ENCODE results near the gene EPB41L5. TPM values are rescaled to one million over a fixed set of nuclear protein-coding genes. Genes with fewer than 3 reads are reported as not detected.
"Not testable (repeated sequence)": the region's sequence is repeated elsewhere in the genome, so short reads cannot be mapped to it uniquely, and the experiment has no call there.

Gene EPB41L5
- total RNA-seq, 4 donors from 2014 or later, result 11.4 to 42.9 (median 14.5) TPM

DNA sequence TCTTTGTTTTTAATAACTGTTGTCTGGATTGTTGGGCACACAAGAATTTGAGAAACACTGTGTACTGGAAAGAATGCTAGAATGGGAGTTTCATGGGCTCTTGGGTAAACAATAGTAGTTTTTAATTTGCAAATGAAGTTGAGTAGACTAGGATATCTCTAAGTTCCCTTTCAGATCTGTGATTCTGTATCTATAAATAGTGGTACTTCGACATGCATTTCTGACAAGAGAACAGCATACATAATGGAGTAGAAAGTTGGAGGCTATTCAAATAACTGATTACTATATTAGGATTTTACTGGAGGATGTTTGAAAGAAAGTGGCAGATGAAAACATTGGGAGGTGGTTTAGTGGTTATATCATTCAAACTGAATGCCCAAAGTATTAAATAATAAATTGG, 29.5 kb downstream of the EPB41L5 start:
- DNase-seq (ENCODE audit: low spot score in 2 of 2), result no peak
- TF ChIP-seq, protein P1, sequence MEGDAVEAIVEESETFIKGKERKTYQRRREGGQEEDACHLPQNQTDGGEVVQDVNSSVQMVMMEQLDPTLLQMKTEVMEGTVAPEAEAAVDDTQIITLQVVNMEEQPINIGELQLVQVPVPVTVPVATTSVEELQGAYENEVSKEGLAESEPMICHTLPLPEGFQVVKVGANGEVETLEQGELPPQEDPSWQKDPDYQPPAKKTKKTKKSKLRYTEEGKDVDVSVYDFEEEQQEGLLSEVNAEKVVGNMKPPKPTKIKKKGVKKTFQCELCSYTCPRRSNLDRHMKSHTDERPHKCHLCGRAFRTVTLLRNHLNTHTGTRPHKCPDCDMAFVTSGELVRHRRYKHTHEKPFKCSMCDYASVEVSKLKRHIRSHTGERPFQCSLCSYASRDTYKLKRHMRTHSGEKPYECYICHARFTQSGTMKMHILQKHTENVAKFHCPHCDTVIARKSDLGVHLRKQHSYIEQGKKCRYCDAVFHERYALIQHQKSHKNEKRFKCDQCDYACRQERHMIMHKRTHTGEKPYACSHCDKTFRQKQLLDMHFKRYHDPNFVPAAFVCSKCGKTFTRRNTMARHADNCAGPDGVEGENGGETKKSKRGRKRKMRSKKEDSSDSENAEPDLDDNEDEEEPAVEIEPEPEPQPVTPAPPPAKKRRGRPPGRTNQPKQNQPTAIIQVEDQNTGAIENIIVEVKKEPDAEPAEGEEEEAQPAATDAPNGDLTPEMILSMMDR (IDR thresholded peaks at IDR 0.05), result no peak
- TF ChIP-seq POLR2A (IDR thresholded peaks at IDR 0.05) (no peak), EP300 (IDR thresholded peaks at IDR 0.05) (no peak)
- peaks cover 0 to 11% (median 0%) of the 10 kb centered on the region in 4 donors for H3K9me3 ChIP-seq
- 25 to 31% methylated on average over 1 of the region's 1 CpG for WGBS, 2 donors
- H3K4me1 ChIP-seq, result peaks cover 0 to 5% (median 0%) of the 10 kb centered on the region in 4 donors
- no peak overlapping the region for H3K4me3 ChIP-seq
- no peak overlapping the region for H3K27ac ChIP-seq
- H3K27me3 ChIP-seq, result no peaks in the 10 kb centered on the region
- peaks cover 0 to 35% (median 0%) of the 10 kb centered on the region in 3 donors for H3K36me3 ChIP-seq

DNA sequence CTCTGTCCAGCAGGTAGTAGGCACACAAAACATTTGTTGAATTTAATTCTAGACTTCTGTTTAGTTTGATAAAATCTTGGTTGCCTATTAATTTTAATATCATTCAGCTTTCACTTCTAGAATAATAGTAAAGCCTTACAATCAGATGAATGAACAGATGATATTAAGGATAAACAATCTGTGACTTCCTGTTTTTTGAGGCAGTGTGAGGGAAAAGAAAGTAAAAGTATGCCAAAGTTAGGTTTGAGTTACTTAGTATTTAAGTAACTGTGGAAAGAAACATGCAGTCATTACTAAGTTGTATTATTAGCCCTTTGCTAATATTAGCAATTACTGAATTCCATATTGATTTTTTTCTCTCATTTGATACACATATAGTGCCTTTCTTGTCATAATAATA, 31.5 kb downstream of the EPB41L5 start:
- H3K9me3 ChIP-seq, result peaks cover 0 to 25% (median 0%) of the 10 kb centered on the region in 4 donors
- TF ChIP-seq, protein P1 (IDR thresholded peaks at IDR 0.05), result no peak
- TF ChIP-seq EP300 (IDR thresholded peaks at IDR 0.05) (no peak), POLR2A (IDR thresholded peaks at IDR 0.05) (no peak)
- peaks cover 0 to 36% (median 0%) of the 10 kb centered on the region in 3 donors for H3K36me3 ChIP-seq
- H3K27ac ChIP-seq, result no peak overlapping the region
- no peak for DNase-seq (ENCODE audit: low spot score in 2 of 2)
- no peaks in the 10 kb centered on the region for H3K27me3 ChIP-seq
- H3K4me1 ChIP-seq, result peaks cover 0 to 5% (median 0%) of the 10 kb centered on the region in 4 donors
- H3K4me3 ChIP-seq, result no peak overlapping the region

DNA sequence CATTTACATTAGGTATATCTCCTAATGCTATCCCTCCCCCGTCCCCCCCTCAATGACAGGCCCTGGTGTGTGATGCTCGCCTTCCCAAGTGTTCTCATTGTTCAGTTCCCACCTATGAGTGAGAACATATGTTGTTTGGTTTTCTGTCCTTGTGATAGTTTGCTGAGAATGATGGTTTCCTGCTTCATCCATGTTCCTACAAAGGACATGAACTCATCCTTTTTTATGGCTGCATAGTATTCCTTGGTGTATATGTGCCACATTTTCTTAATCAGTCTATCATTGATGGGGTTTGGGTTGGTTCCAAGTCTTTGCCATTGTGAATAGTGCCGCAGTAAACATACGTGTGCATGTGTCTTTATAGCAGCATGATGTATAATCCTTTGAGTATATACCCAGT, 32.9 kb downstream of the EPB41L5 start:
- not testable (repeated sequence) for H3K27ac ChIP-seq; H3K4me3 ChIP-seq; H3K27me3 ChIP-seq; DNase-seq (ENCODE audit: low spot score in 2 of 2); H3K4me1 ChIP-seq
- peaks cover 0 to 48% (median 0%) of the 10 kb centered on the region in 3 donors for H3K36me3 ChIP-seq
- H3K9me3 ChIP-seq, result peaks cover 0 to 35% (median 2%) of the 10 kb centered on the region in 4 donors
- 97 to 99% methylated on average over 4 of the region's 4 CpGs for WGBS, 2 donors

DNA sequence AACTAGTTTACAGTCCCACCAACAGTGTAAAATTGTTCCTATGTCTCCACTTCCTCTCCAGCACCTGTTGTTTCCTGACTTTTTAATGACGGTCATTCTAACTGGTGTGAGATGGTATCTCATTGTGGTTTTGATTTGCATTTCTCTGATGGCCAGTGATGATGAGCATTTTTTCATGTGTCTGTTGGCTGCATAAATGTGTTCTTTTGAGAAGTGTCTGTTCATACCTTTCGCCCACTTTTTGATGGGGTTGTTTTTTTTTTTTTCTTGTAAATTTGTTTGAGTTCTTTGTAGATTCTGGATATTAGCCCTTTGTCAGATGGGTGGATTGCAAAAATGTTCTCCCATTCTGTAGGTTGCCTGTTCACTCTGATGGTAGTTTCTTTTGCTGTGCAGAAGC, 33.4 kb downstream of the EPB41L5 start:
- H3K4me1 ChIP-seq; H3K4me3 ChIP-seq; H3K27ac ChIP-seq; H3K27me3 ChIP-seq; DNase-seq (ENCODE audit: low spot score in 2 of 2): not testable (repeated sequence)
- 92 to 100% methylated on average over 2 of the region's 2 CpGs for WGBS, 2 donors
- Histone ChIP-seq H3K36me3 (peaks cover 0 to 52% (median 0%) of the 10 kb centered on the region in 3 donors), H3K9me3 (peaks cover 0 to 40% (median 2%) of the 10 kb centered on the region in 4 donors)

DNA sequence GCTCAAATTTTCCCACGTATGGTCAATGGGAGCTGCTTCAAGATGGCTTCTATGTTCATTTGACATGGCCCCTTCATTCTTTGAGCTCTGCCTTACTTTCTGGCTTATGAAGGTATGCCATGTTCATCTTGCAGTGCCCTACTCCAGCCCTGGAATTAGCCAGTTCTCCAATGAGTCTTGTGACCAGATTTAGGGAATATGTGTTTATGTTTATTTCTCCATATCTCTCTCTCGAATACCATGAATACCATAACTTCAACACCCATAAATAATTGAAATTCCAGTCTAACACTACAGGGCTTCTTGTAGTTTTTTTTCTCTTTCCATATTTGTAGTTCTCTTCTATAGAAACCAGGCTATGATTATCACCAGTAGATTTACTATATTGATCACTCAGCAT, 39.7 kb downstream of the EPB41L5 start:
- no peak overlapping the region for H3K4me3 ChIP-seq
- TF ChIP-seq EP300 (IDR thresholded peaks at IDR 0.05) (no peak), POLR2A (IDR thresholded peaks at IDR 0.05) (no peak)
- TF ChIP-seq, protein P1 (IDR thresholded peaks at IDR 0.05), result no peak
- H3K36me3 ChIP-seq, result peaks cover 0 to 46% (median 0%) of the 10 kb centered on the region in 3 donors
- H3K4me1 ChIP-seq, result no peaks in the 10 kb centered on the region
- H3K27ac ChIP-seq, result no peak overlapping the region
- peaks cover 0 to 55% (median 2%) of the 10 kb centered on the region in 4 donors for H3K9me3 ChIP-seq
- no peak for DNase-seq (ENCODE audit: low spot score in 2 of 2)
- WGBS, 2 donors, result 77 to 81% methylated on average over 2 of the region's 2 CpGs
- H3K27me3 ChIP-seq, result no peaks in the 10 kb centered on the region

DNA sequence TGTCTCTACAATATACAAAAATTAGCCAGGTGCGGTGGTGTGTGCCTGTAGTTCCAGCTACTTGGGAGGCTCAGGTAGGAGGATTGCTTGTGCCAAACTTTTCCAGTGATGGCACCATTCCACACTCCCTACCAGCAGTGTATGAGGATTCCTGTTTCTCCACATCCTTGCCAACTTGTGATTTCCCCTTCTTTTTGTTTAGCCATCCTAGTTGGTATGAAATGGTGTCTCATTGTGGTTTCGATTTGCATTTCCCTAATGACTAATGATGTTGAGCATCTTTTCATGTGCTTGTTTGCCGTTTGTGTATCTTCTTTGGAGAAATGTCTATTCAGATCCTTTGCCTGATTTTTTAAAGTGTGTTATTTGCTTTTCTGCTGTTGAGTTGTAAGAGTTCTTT, 41.0 kb downstream of the EPB41L5 start:
- DNase-seq (ENCODE audit: low spot score in 2 of 2), result no peak
- TF ChIP-seq POLR2A (IDR thresholded peaks at IDR 0.05), result no peak
- TF ChIP-seq EP300 (IDR thresholded peaks at IDR 0.05), result no peak
- TF ChIP-seq, protein P1 (IDR thresholded peaks at IDR 0.05), result no peak
- Histone ChIP-seq H3K36me3 (peaks cover 0 to 46% (median 0%) of the 10 kb centered on the region in 3 donors), H3K9me3 (peaks cover 0 to 44% (median 2%) of the 10 kb centered on the region in 4 donors), H3K4me3 (no peak overlapping the region), H3K27me3 (no peaks in the 10 kb centered on the region), H3K4me1 (no peaks in the 10 kb centered on the region), H3K27ac (no peak overlapping the region)
- WGBS, 2 donors, result 89 to 92% methylated on average over 3 of the region's 3 CpGs
